Adipocyte (in vitro differentiated cells): ENCODE data around the gene ANKRD18B.
"Not testable (repeated sequence)": the region's sequence is repeated elsewhere in the genome, so short reads cannot be mapped to it uniquely, and the experiment has no call there.

Experiments
- DNase-seq: peaks from one replicate; pipeline ENCODE4 v3.0.0-alpha.2; 2015; ENCODE audit warnings: low read depth
- H3K27me3 ChIP-seq: replicated peaks from 2 replicates; pipeline ENCODE4 v1.7.0; 2013; ENCODE audit warnings: mild to moderate bottlenecking, low read length, moderate library complexity; ENCODE audit not compliant: control insufficient read depth, insufficient read depth
- H3K36me3 ChIP-seq: 2 replicates; pipeline ENCODE4 v1.7.0; 2013; ENCODE audit warnings: low read length, mild to moderate bottlenecking, moderate library complexity; ENCODE audit not compliant: control insufficient read depth, insufficient read depth, severe bottlenecking
- H3K4me1 ChIP-seq: 2 replicates; pipeline ENCODE4 v1.7.0; 2013; ENCODE audit warnings: mild to moderate bottlenecking, low read length, moderate library complexity; ENCODE audit not compliant: control insufficient read depth, insufficient read depth
- H3K4me3 ChIP-seq: 2 replicates; pipeline ENCODE4 v1.7.0; 2013; ENCODE audit warnings: mild to moderate bottlenecking, low read length, moderate library complexity
- H3K9ac ChIP-seq: 2 replicates; pipeline ENCODE4 v1.7.0; 2013; ENCODE audit warnings: mild to moderate bottlenecking, low read length, moderate library complexity
- H3K9me3 ChIP-seq: 2 replicates; pipeline ENCODE4 v1.7.0; 2013; ENCODE audit warnings: mild to moderate bottlenecking, low read length, moderate library complexity; ENCODE audit not compliant: control insufficient read depth

ANKRD18B gene

DNA sequence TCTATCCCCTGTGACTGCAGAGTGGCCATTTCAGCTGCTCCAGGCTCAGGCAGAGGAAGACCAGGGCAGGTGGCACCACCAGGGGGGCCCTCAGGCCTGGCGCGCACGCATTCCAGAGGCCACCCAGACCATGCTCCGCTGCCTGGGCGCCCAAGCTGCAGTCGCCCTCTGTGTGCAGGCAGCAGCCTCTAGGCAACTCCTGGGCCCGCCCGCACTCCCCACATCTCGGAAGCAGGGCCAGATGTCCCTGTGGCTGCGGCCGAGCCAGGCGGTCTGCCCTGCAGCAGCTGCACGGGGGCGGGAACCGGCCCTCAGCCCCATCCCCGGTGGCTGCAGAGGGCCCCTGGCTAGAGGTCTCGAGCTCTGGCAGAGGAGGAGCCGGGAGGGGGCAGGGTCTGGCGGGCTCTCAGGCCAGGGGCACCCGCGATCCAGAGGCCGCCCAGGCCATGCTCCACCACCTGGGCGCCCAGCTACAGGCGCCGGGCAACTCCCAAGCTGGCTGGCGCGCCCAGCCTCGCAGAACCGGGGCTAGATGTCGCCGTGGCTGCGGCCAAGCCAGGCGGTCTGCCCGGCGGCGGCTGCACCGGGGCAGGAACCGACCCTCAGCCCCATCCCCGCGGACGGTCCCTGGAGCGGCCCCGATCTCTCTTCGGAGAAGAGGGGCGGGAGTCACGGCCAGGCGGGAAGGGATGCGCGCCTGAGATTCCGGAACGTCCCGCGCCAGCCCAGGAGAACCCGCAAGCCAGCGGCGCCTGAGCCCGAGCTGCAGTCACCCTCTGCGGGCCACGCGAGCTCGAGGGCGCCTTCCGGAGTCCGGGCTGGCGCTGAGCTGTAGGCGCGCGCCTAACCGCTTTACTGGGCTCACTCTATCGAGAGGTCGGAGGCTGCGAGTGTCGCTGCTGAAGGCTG lies at the start of gene ANKRD18B:
TSS of gene ANKRD18B (plus strand) at position 855 of the 909 bp plus-strand sequence. CDS start 239 bp downstream, outside the sequence.
- not testable (repeated sequence) for H3K4me1 ChIP-seq, H3K9ac ChIP-seq, H3K36me3 ChIP-seq, H3K9me3 ChIP-seq, H3K27me3 ChIP-seq
- peak within 1 kb of the TSS; percentile 76 for H3K4me3 ChIP-seq
- DNase-seq: peak; percentile 92

DNA sequence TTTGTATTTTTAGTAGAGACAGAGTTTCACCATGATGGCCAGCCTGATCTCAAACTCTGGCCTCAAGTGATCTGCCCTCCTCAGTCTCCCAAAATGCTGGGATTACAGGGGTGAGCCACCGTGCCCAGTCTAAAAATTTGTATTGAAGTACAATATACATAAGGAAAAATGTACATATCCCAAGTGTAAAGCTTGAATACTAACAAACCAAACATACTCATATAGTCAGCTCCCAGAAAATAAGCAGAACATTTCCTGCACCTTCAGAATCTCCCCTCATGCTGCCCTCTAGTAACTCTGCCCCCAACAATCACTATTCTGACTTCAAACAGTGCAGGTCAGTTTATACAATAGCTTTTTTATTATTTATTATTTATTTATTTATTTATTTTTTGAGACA lies 48.7 kb upstream of the ANKRD18B start:
- Histone ChIP-seq H3K9ac (no peak overlapping the region), H3K4me1 (peaks cover 26% of the 10 kb centered on the region), H3K27me3 (no peaks in the 10 kb centered on the region), H3K36me3 (peaks cover 17% of the 10 kb centered on the region), H3K4me3 (no peak overlapping the region), H3K9me3 (no peaks in the 10 kb centered on the region)
- no peak for DNase-seq

- H3K27me3 ChIP-seq: no peaks in the 10 kb centered on the region
- peaks cover 22% of the 10 kb centered on the region for H3K4me1 ChIP-seq
- DNase-seq: no peak
- no peaks in the 10 kb centered on the region for H3K9me3 ChIP-seq
- no peak overlapping the region for H3K9ac ChIP-seq
- no peak overlapping the region for H3K4me3 ChIP-seq
- H3K36me3 ChIP-seq: peaks cover 8% of the 10 kb centered on the region
Measured at GRCh38 chr9:33476503-33476902, 47.5 kb upstream of the ANKRD18B start.

GRCh38 chr9:33480106-33480505 lies 43.9 kb upstream of the ANKRD18B start:
- DNase-seq: peak; percentile 40
- Histone ChIP-seq H3K27me3 (no peaks in the 10 kb centered on the region), H3K4me3 (no peak overlapping the region), H3K4me1 (no peaks in the 10 kb centered on the region), H3K9me3 (no peaks in the 10 kb centered on the region), H3K9ac (no peak overlapping the region), H3K36me3 (no peaks in the 10 kb centered on the region)

DNA sequence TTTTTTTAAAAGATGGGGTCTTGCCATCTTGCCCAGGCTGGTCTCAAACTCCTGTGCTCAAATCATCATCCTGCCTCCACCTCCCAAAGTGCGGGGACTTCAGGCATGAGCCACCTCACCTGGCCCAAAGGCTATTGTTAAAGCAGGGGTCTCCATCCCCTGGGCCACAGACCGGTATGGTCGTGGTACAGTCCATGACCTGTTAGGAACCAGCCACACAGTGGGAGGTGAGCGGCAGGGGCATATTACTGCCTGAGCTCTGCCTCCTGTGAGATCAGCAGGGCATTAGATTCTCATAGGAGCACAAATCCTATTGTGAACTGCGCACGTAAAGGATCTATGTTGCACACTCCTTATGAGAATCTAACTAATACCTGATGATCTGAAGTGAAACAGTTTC lies 43.1 kb upstream of the ANKRD18B start:
- no peak for DNase-seq
- Histone ChIP-seq H3K4me3 (no peak overlapping the region), H3K27me3 (no peaks in the 10 kb centered on the region), H3K9me3 (no peaks in the 10 kb centered on the region), H3K36me3 (no peaks in the 10 kb centered on the region), H3K4me1 (no peaks in the 10 kb centered on the region), H3K9ac (no peak overlapping the region)

GRCh38 chr9:33485312-33485711 lies 38.7 kb upstream of the ANKRD18B start:
- not testable (repeated sequence) for H3K27me3 ChIP-seq, H3K9ac ChIP-seq, H3K4me1 ChIP-seq, H3K9me3 ChIP-seq, DNase-seq, H3K36me3 ChIP-seq, H3K4me3 ChIP-seq

- DNase-seq: peak; percentile 74
- H3K27me3 ChIP-seq: no peaks in the 10 kb centered on the region
- no peak overlapping the region for H3K9ac ChIP-seq
- no peaks in the 10 kb centered on the region for H3K36me3 ChIP-seq
- no peak overlapping the region for H3K4me3 ChIP-seq
- no peaks in the 10 kb centered on the region for H3K9me3 ChIP-seq
- H3K4me1 ChIP-seq: peaks cover 9% of the 10 kb centered on the region
Measured at GRCh38 chr9:33489066-33489465, 35.0 kb upstream of the ANKRD18B start.

DNA sequence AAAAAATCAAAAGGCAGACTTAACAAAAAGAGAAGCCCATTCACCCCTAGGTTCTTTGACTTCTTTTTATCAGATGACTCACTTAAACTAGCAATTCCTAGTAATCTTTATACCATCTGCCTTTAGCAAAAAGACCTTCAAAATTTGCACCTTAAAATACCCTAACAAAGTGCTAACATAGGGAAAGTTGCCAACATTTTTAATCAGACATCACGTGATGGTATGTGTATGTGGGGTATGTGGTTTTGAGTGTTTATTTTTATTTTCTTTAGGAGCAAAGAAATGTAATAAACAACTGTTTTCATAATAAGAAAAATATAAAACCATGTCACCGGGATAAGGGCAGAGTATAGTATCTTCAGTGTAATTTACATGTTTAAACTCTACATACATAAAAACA lies 30.2 kb upstream of the ANKRD18B start:
- not testable (repeated sequence) for H3K9ac ChIP-seq, H3K27me3 ChIP-seq, H3K4me1 ChIP-seq, H3K9me3 ChIP-seq, H3K36me3 ChIP-seq, H3K4me3 ChIP-seq
- DNase-seq: peak; percentile 16

DNA sequence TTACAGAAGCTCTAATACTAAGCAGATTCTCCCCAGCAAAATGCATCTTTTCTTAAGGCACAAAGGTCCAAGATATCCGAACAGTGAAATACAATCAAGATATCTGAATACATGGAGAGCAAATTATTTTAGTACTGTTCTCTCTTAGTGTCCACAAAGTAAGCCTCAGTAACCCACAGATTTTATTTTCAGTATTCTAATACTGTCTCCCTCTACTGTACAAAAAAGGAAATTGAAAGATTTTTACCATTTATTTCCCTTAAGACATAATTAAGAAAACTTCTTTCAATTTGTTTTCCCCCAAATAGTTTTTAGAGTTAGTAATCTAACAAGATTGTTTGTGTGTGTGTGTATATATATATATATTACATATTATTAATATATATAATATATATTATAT lies 25.7 kb upstream of the ANKRD18B start:
- no peaks in the 10 kb centered on the region for H3K27me3 ChIP-seq
- H3K4me1 ChIP-seq: no peaks in the 10 kb centered on the region
- no peak overlapping the region for H3K4me3 ChIP-seq
- no peak overlapping the region for H3K9ac ChIP-seq
- no peaks in the 10 kb centered on the region for H3K9me3 ChIP-seq
- no peaks in the 10 kb centered on the region for H3K36me3 ChIP-seq
- peak; percentile 72 for DNase-seq

- peak; percentile 86 for DNase-seq
- Histone ChIP-seq H3K36me3 (no peaks in the 10 kb centered on the region), H3K4me1 (peaks cover 18% of the 10 kb centered on the region), H3K9me3 (no peaks in the 10 kb centered on the region), H3K27me3 (no peaks in the 10 kb centered on the region), H3K9ac (peak overlapping the region; percentile 48), H3K4me3 (peak overlapping the region; percentile 65)
Measured at GRCh38 chr9:33506626-33507370, 17.3 kb upstream of the ANKRD18B start.
